Esophagus muscularis mucosa (tissue), 4 donors: Measurements from ENCODE around the gene CFAP92. TPM values are rescaled to one million over a fixed set of nuclear protein-coding genes. Genes with fewer than 3 reads are reported as not detected.

Experiments
- DNase-seq: peaks from one replicate; pipeline ENCODE4 v3.0.0-alpha.2; 2017; ENCODE audit errors: extremely low spot score
- H3K27ac ChIP-seq, 4 donors: fragments of 200-600 bp; sonication (generic); replicated peaks in 1 of 4; 1 replicate in 3 of 4; 2 replicates in 1 of 4; pipeline ENCODE4 v1.5.1; 2016 to 2019; ENCODE audit warnings: mild to moderate bottlenecking in 1 of 4
- H3K27me3 ChIP-seq, 4 donors: fragments of 200-600 bp; sonication (generic); one replicate each; pipeline versions ENCODE4 v1.5.1 to v1.6.0; 2016 to 2019
- H3K36me3 ChIP-seq, 4 donors: fragments of 200-600 bp; sonication (generic); one replicate each; pipeline ENCODE4 v1.5.1; 2016 to 2019
- H3K4me1 ChIP-seq, 4 donors: fragments of 200-600 bp; sonication (generic); one replicate each; pipeline ENCODE4 v1.5.1; 2016 to 2019
- H3K4me3 ChIP-seq, 4 donors: fragments of 200-600 bp; sonication (generic); 1 replicate in 2 of 4; 2 replicates in 2 of 4; pipeline ENCODE4 v1.5.1; 2016 to 2019; ENCODE audit warnings: mild to moderate bottlenecking in 4 of 4, moderate library complexity in 1 of 4
- H3K9me3 ChIP-seq, 4 donors: fragments of 200-600 bp; sonication (generic); 1 replicate in 3 of 4; 2 replicates in 1 of 4; pipeline ENCODE4 v1.5.1; 2016 to 2019
- EP300 ChIP-seq: sonication (generic); formaldehyde crosslinking; IDR thresholded peaks from one replicate; pipeline ENCODE4 v1.6.1; 2017; ENCODE audit warnings: antibody characterized with exemption
- POLR2A ChIP-seq: fragments of 450-650 bp; IDR thresholded peaks from one replicate; pipeline ENCODE4 v1.6.1; 2017; ENCODE audit warnings: antibody characterized with exemption, moderate library complexity, mild to moderate bottlenecking, low read depth
- POLR2AphosphoS5 ChIP-seq, 2 donors: sonication (generic); formaldehyde crosslinking; IDR thresholded peaks; one replicate each; pipeline ENCODE4 v1.6.1; 2017; ENCODE audit warnings: antibody characterized with exemption in 2 of 2
- WGBS: methylation state at CpG from one replicate; pipeline ENCODE4 v1.1.5; 2018; 5-methylcytosine and 5-hydroxymethylcytosine counted together
- intact Hi-C: fragments of 100-400 bp; cut with DNase I; formaldehyde crosslinking; loops from one replicate; pipeline ENCODE4 v1.15.1; 2023
- total RNA-seq, 4 donors: library from RNA; depleted of rRNA; stranded (reverse); fragments of >200 nt; gene quantifications; one replicate each; pipeline versions ENCODE4 v1.1.0 to v1.2.1, GENCODE V29; 2016
- TF ChIP-seq, protein P1 (sequence below), 3 experiments: fragments of 200-600 bp in 2 of 3; fragments of 450-650 bp in 1 of 3; sonication (generic) in 2 of 3; IDR thresholded peaks; one replicate each; pipeline ENCODE4 v1.5.1; 2017 to 2019; ENCODE audit warnings: antibody characterized with exemption in 3 of 3, mild to moderate bottlenecking in 2 of 3, moderate library complexity in 1 of 3

Gene CFAP92
- total RNA-seq, 4 donors from 2014 or later = 0.19 to 1.2 (median 0.47) TPM

- TF ChIP-seq POLR2A (no peak), POLR2AphosphoS5 (IDR thresholded peaks at IDR 0.05) (no peak)
- no peak for DNase-seq
- intact Hi-C loops = loop anchor here (10.0 kb wide), 1 partner anchor 110 kb away; no protein-coding TSS in a partner anchor
- Histone ChIP-seq H3K27me3 (no peaks in the 10 kb centered on the region), H3K9me3 (no peaks in the 10 kb centered on the region), H3K36me3 (no peaks in the 10 kb centered on the region), H3K27ac (no peak overlapping the region), H3K4me1 (peaks cover 0 to 30% (median 22%) of the 10 kb centered on the region in 4 donors), H3K4me3 (no peak overlapping the region)
- 87% methylated on average over 1 of the region's 1 CpG for WGBS
Observed at GRCh38 chr3:128975276-128975675, 18.6 kb downstream of the CFAP92 start.

DNA sequence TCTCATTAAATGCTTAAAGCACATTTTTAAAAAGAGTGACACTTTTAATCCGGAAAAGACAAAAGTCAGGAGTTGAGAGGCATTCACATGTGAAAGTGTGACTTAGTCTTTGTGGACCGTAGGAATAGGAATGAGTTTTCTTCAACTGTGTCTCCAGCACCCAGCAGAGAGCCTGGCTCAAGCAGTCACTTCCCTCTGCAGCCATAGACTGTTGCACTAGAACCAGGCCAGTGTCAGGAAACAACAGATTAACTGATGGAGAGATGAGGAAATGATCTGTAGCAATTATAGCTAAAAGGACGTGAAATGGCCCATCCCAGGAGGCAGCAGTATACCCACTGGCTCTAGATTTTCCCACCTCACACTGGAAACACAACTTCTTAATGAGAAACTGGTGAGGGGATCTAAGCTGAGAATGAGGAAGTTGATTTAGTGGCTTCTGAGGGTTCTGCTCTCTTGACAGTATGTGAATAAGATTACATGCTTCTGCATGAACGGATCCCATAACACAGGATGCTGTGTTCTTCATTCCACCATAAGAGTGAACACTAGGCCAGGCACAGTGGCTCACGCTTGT is 19.8 kb downstream of the CFAP92 start:
- no peaks in the 10 kb centered on the region for H3K27me3 ChIP-seq
- no peak for DNase-seq
- no peaks in the 10 kb centered on the region for H3K36me3 ChIP-seq
- H3K27ac ChIP-seq = no peak overlapping the region
- WGBS = 65% methylated on average over 5 of the region's 5 CpGs
- H3K4me1 ChIP-seq = peaks cover 0 to 35% (median 25%) of the 10 kb centered on the region in 4 donors
- intact Hi-C loops = loop anchor here (5.0 to 10.0 kb wide), 2 partner anchors 78 to 111 kb away; no protein-coding TSS in a partner anchor
- no peaks in the 10 kb centered on the region for H3K9me3 ChIP-seq
- TF ChIP-seq, protein P1, sequence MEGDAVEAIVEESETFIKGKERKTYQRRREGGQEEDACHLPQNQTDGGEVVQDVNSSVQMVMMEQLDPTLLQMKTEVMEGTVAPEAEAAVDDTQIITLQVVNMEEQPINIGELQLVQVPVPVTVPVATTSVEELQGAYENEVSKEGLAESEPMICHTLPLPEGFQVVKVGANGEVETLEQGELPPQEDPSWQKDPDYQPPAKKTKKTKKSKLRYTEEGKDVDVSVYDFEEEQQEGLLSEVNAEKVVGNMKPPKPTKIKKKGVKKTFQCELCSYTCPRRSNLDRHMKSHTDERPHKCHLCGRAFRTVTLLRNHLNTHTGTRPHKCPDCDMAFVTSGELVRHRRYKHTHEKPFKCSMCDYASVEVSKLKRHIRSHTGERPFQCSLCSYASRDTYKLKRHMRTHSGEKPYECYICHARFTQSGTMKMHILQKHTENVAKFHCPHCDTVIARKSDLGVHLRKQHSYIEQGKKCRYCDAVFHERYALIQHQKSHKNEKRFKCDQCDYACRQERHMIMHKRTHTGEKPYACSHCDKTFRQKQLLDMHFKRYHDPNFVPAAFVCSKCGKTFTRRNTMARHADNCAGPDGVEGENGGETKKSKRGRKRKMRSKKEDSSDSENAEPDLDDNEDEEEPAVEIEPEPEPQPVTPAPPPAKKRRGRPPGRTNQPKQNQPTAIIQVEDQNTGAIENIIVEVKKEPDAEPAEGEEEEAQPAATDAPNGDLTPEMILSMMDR (IDR thresholded peaks at IDR 0.05) = no peak
- TF ChIP-seq EP300 (no peak), POLR2AphosphoS5 (IDR thresholded peaks at IDR 0.05) (no peak), POLR2A (no peak)
- no peak overlapping the region for H3K4me3 ChIP-seq

GRCh38 chr3:128971421-128972100 is 22.3 kb downstream of the CFAP92 start:
- H3K4me3 ChIP-seq = no peak overlapping the region
- H3K36me3 ChIP-seq = no peaks in the 10 kb centered on the region
- H3K9me3 ChIP-seq = no peaks in the 10 kb centered on the region
- intact Hi-C loops = loop anchor here (2.0 to 10.0 kb wide), 3 partner anchors 81 to 273 kb away; no protein-coding TSS in a partner anchor
- peaks cover 0 to 35% (median 25%) of the 10 kb centered on the region in 4 donors for H3K4me1 ChIP-seq
- H3K27ac ChIP-seq = peak overlapping the region; percentile 35 to 69 (median 54)
- TF ChIP-seq POLR2AphosphoS5 (IDR thresholded peaks at IDR 0.05) = peak; percentile 27 to 56
- no peak for TF ChIP-seq POLR2A
- WGBS = 62% methylated on average over 6 of the region's 6 CpGs
- no peaks in the 10 kb centered on the region for H3K27me3 ChIP-seq
- DNase-seq = no peak

GRCh38 chr3:128970740-128971047 is 23.2 kb downstream of the CFAP92 start:
- no peaks in the 10 kb centered on the region for H3K36me3 ChIP-seq
- no peak for TF ChIP-seq POLR2AphosphoS5 (IDR thresholded peaks at IDR 0.05)
- TF ChIP-seq POLR2A = no peak
- TF ChIP-seq EP300 = no peak
- TF ChIP-seq, protein P1 (IDR thresholded peaks at IDR 0.05) = no peak
- peaks cover 0 to 35% (median 25%) of the 10 kb centered on the region in 4 donors for H3K4me1 ChIP-seq
- H3K9me3 ChIP-seq = no peaks in the 10 kb centered on the region
- 38% methylated on average over 1 of the region's 1 CpG for WGBS
- peak overlapping the region in 2 of 4 donors; percentile 66 to 69 for H3K27ac ChIP-seq
- DNase-seq = no peak
- intact Hi-C loops = loop anchor here (2.0 to 10.0 kb wide), 3 partner anchors 82 to 274 kb away; no protein-coding TSS in a partner anchor
- H3K27me3 ChIP-seq = no peaks in the 10 kb centered on the region
- H3K4me3 ChIP-seq = no peak overlapping the region

GRCh38 chr3:128969993-128970739 is 23.7 kb downstream of the CFAP92 start:
- no peak for DNase-seq

More at GRCh38 chr3:128969993-128970739, 23.7 kb downstream of the CFAP92 start:
- Histone ChIP-seq H3K4me1 (peaks cover 0 to 35% (median 25%) of the 10 kb centered on the region in 4 donors), H3K9me3 (no peaks in the 10 kb centered on the region), H3K27ac (peak overlapping the region in 2 of 4 donors; percentile 66 to 69), H3K4me3 (no peak overlapping the region), H3K36me3 (no peaks in the 10 kb centered on the region), H3K27me3 (no peaks in the 10 kb centered on the region)
- TF ChIP-seq, protein P1 (IDR thresholded peaks at IDR 0.05) = peak; percentile 91 to 94 (median 93)
- no peak for TF ChIP-seq POLR2AphosphoS5 (IDR thresholded peaks at IDR 0.05)
- intact Hi-C loops = loop anchor here (2.0 to 10.0 kb wide), 3 partner anchors 82 to 275 kb away; no protein-coding TSS in a partner anchor
- WGBS = 9% methylated on average over 12 of the region's 12 CpGs
